ENCODE results near the gene SLC37A3.

SLC37A3 gene

GRCh38 chr7:140292438-140292837 is 105.9 kb downstream of the SLC37A3 start:
- intact Hi-C loops (cut with DNase I), result no loop called here
- no peak for DNase-seq

GRCh38 chr7:140289804-140290203 is 108.5 kb downstream of the SLC37A3 start:
- intact Hi-C loops (cut with DNase I), result no loop called here
- DNase-seq, result no peak

- DNase-seq, result no peak
- intact Hi-C loops (cut with DNase I), result no loop called here
Measured at GRCh38 chr7:140287988-140288387, 110.3 kb downstream of the SLC37A3 start.

- intact Hi-C loops (cut with DNase I), result no loop called here
- DNase-seq, result no peak
Measured at GRCh38 chr7:140285938-140286337, 112.4 kb downstream of the SLC37A3 start.

- no peak for DNase-seq
- intact Hi-C loops (cut with DNase I), result no loop called here
Measured at GRCh38 chr7:140284062-140284461, 114.3 kb downstream of the SLC37A3 start.
